Activated naive CD4-positive, alpha-beta T cell treated with anti-CD3 and anti-CD28 coated beads, Interleukin-2, amount 50 U/mL, for 72 hours (primary cell): ENCODE results near the gene FCHO2. TPM values are rescaled to one million over a fixed set of nuclear protein-coding genes. Genes with fewer than 3 reads are reported as not detected.
"Not testable (repeated sequence)": the region's sequence is repeated elsewhere in the genome, so short reads cannot be mapped to it uniquely, and the experiment has no call there.

Experiments
- ATAC-seq, 2 donors: fragments of 150-1000 bp; cut with Tn5 transposase; 2 replicates each; pipeline ENCODE4 v1.10.0; 2021; ENCODE audit warnings: mild to moderate bottlenecking in 2 of 2, moderate library complexity in 2 of 2
- DNase-seq, 2 donors: peaks; one replicate each; pipeline ENCODE4 v3.0.0; 2021 to 2022; ENCODE audit warnings: low spot score in 2 of 2
- H3K27ac Mint-ChIP-seq, 2 donors: one replicate each; pipeline ENCODE4 v1.8.0; 2022; ENCODE audit warnings: mild to moderate bottlenecking in 2 of 2, mixed read lengths in 2 of 2
- H3K36me3 Mint-ChIP-seq, 2 donors: one replicate each; pipeline ENCODE4 v1.8.0; 2022; ENCODE audit warnings: mixed read lengths in 2 of 2
- H3K9me3 Mint-ChIP-seq, 2 donors: one replicate each; pipeline ENCODE4 v1.8.0; 2022; ENCODE audit warnings: mixed read lengths in 2 of 2
- total RNA-seq, 2 donors: library from RNA; stranded (reverse); gene quantifications; one replicate each; pipeline ENCODE4 v1.2.3, GENCODE V29; 2022

The FCHO2 gene
- total RNA-seq, 2 donors from 2014 or later, result 0.39 to 1.5 TPM

DNA sequence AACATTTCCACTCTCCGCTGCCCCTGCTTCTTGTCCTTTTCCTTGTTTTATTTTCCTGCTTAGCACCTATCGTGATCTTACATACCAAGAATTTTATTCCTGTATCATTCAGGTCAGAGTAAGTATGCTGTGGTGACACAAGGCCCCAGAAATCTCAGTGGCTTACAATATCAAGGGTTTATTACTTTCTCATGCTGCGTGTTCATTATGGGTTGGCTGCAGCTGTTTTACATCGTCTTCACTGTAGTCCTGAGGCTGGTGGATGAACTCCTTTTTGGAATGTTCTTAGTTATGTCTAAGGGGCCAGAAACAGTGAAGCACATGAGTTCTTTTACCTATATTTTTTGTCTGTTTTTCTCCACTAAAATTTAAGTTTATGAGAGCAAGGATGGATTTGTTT is 51.2 kb downstream of the FCHO2 start:
- DNase-seq (no peak), ATAC-seq (no peak)
- Mint-ChIP-seq H3K36me3 (no peaks in the 10 kb centered on the region), H3K9me3 (no peaks in the 10 kb centered on the region), H3K27ac (no peak overlapping the region)

- Mint-ChIP-seq H3K27ac (no peak overlapping the region), H3K36me3 (no peaks in the 10 kb centered on the region), H3K9me3 (no peaks in the 10 kb centered on the region)
- ATAC-seq, result no peak
- DNase-seq, result no peak
These were observed 53.0 kb downstream of the FCHO2 start for GRCh38 chr5:73008831-73009230.

GRCh38 chr5:73011612-73012011 is 55.8 kb downstream of the FCHO2 start:
- DNase-seq, ATAC-seq, H3K9me3 Mint-ChIP-seq, H3K27ac Mint-ChIP-seq, H3K36me3 Mint-ChIP-seq: not testable (repeated sequence)

- Mint-ChIP-seq H3K36me3 (no peaks in the 10 kb centered on the region), H3K27ac (no peak overlapping the region), H3K9me3 (no peaks in the 10 kb centered on the region)
- no peak for DNase-seq
- no peak for ATAC-seq
These were observed 63.1 kb downstream of the FCHO2 start for GRCh38 chr5:73018892-73019291.

GRCh38 chr5:73019766-73020165 is 63.9 kb downstream of the FCHO2 start:
- no peak overlapping the region for H3K27ac Mint-ChIP-seq
- ATAC-seq (peak in 1 of 2 donors; percentile 78), DNase-seq (no peak)
- H3K36me3 Mint-ChIP-seq, result no peaks in the 10 kb centered on the region
- no peaks in the 10 kb centered on the region for H3K9me3 Mint-ChIP-seq

DNA sequence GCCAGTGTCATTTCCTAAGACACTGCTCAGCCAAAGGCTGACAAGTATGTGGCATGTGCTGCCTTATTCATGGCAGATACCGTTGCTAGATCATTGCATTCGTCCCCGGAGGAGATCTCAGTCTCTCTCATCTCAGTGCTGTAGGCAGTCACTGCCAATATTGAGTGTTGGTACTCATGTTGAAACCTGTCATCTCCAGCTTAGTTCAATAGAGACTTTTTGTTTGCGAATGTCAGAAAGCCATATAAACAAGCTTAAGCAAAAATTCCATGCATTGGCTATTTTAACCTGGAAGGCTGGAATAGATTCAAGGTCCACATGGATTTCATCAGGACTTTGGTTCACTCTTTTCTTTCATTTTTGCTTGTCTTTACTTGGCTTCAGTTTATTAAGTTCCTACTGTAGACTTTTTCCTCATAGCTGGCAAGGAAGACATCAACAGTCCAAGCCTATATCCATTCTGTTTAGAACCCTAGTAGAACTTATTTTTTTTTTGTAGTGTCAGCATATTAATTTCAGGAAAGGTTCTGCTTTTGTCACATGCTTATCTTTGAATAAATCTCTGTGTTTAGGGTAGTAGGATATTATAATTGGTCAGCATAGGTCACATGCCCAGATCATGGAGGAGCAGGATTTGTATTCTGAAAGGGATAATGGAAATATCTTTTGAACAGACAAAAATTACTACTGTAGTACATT is 66.8 kb downstream of the FCHO2 start:
- Mint-ChIP-seq H3K27ac (no peak overlapping the region), H3K36me3 (no peaks in the 10 kb centered on the region), H3K9me3 (no peaks in the 10 kb centered on the region)
- DNase-seq (no peak), ATAC-seq (no peak)

DNA sequence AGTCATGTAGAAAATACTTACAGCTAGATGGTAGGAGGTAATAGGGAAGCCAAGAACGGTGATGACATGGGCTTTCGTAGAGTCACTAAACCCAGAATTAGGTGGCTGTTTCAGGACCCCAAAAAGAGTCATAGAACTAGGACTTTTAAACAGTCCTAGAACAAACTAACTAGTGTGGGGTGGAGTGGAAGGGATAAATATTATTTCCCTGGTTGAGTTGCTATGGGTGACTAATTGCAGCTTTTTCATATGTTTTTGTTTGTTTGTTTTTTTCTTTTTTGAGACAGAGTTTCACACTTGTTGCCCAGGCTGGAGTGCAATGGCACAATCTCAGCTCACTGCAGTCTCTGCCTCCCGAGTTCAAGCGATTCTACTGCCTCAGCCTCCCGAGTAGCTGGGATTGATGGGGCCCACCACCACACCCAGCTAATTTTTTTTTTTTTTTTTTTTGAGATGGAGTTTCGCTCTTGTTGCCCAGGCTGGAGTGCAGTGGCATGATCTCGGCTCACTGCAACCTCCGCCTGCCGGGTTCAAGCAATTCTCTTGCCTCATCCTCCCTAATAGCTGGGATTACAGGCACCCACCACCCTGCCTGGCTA is 69.2 kb downstream of the FCHO2 start:
- H3K9me3 Mint-ChIP-seq, DNase-seq, H3K36me3 Mint-ChIP-seq, ATAC-seq, H3K27ac Mint-ChIP-seq: not testable (repeated sequence)

DNA sequence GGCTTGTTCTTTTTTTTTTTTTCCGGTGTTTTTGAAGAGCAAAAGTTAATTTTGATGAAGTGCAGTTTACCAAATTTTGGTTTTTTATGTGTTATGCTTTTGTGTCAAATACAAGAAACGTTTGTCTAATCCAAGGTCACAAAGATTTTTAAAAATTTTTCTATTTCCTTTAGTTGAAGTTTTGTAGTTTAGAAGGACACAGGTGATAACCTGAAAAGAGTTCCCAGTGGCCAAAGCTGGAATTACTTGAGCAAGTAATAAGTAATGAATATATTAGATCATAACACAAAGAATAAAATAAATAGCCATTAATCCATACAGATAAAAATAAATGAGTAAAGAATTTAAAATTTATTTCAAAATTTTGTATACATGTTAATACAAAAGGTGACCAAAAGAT is 71.5 kb downstream of the FCHO2 start:
- ATAC-seq (no peak), DNase-seq (no peak)
- Mint-ChIP-seq H3K9me3 (no peaks in the 10 kb centered on the region), H3K36me3 (no peaks in the 10 kb centered on the region), H3K27ac (no peak overlapping the region)

GRCh38 chr5:73027816-73028215 is 72.0 kb downstream of the FCHO2 start:
- no peaks in the 10 kb centered on the region for H3K36me3 Mint-ChIP-seq
- H3K27ac Mint-ChIP-seq, result no peak overlapping the region
- H3K9me3 Mint-ChIP-seq, result no peaks in the 10 kb centered on the region
- ATAC-seq (no peak), DNase-seq (no peak)

DNA sequence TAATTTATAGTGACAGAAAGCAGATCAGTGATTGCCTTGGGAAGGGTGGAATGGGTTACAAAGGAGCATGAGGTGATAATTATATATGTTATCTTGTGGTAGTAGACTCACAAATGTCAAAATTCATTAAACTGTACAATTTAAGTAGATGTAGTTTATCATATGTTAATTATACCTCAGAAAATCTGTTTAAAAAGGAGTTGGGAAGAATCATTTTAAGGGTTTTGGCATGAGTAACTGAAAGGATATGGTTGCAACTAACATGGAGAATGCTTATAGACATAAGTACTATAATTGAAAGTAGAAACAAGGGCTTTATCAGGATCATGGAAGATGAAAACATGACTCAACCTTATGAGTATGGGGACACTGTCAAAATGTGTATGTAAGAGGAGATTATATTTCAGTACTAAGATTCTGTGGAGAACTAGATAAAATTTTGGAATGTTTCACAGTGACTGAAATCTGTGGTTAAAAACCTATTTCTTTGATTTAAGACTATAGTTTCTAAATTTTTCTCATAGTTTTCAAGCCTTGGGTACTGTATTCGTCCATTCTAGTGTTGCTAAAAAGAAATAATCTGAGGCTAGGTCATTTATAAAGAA is 73.3 kb downstream of the FCHO2 start:
- ATAC-seq (no peak), DNase-seq (no peak)
- H3K27ac Mint-ChIP-seq, result no peak overlapping the region
- H3K36me3 Mint-ChIP-seq, result no peaks in the 10 kb centered on the region
- H3K9me3 Mint-ChIP-seq, result no peaks in the 10 kb centered on the region

GRCh38 chr5:73030531-73030930 is 74.7 kb downstream of the FCHO2 start:
- no peak for DNase-seq
- H3K36me3 Mint-ChIP-seq, result no peaks in the 10 kb centered on the region
- no peaks in the 10 kb centered on the region for H3K9me3 Mint-ChIP-seq
- no peak overlapping the region for H3K27ac Mint-ChIP-seq
- no peak for ATAC-seq

DNA sequence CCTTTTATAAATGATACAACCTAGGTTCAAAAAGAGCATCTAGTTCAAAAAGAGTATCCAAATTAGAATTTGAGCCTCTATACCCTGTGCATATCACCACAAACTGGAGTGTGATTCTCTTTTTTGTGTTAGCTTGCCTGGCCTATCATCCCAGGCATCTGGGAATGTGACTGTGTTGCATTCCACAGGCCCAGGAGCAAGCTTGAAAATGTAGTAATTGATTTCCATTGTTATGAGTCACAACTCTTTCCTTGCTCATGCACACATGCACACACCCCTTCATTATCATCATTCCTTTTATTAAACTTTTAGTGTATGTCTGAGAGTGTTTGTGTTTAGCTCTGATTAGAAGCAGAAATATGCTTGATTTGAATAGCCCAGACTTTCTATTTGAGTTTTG is 75.2 kb downstream of the FCHO2 start:
- ATAC-seq, result no peak
- Mint-ChIP-seq H3K36me3 (no peaks in the 10 kb centered on the region), H3K9me3 (no peaks in the 10 kb centered on the region), H3K27ac (no peak overlapping the region)
- DNase-seq, result no peak

- H3K9me3 Mint-ChIP-seq, result no peaks in the 10 kb centered on the region
- ATAC-seq (no peak), DNase-seq (no peak)
- no peaks in the 10 kb centered on the region for H3K36me3 Mint-ChIP-seq
- no peak overlapping the region for H3K27ac Mint-ChIP-seq
These were observed 76.0 kb downstream of the FCHO2 start for GRCh38 chr5:73031839-73032238.

DNA sequence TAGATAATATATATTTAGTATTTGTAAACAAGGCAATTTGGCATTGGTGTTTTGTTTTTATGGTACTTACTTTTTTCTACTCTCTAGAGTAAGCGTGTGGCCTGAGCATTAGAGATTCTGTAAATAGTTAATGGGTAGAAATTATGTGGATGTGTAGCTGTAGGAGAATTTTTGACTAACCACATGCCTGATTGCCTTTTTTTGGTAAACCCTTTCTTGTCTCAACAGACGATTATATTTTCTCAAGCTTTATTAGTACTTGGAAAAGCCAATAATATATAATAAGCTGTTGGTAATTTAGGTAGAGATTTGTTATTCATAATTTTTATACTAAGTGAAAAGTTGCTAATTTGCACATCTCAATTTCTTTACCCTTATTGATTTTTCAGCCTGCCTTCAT is 76.8 kb downstream of the FCHO2 start:
- no peaks in the 10 kb centered on the region for H3K36me3 Mint-ChIP-seq
- ATAC-seq (no peak), DNase-seq (no peak)
- no peaks in the 10 kb centered on the region for H3K9me3 Mint-ChIP-seq
- H3K27ac Mint-ChIP-seq, result no peak overlapping the region

DNA sequence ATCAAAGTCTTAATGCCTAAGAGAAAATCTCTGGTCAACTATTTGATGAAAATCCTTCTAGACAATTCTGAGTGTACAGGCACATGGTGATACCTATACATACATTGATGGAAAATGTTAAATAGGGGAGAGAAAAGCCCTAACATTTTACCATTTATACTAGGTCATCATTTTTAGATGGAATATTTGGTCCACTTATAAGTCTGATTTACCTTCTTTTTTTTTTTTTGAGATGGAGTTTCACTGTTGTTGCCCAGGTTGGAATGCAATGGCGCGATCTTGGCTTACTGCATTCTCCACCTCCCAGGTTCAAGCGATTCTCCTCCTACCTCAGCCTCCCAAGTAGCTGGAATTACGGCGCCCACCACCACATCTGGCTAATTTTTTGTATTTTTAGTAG is 81.7 kb downstream of the FCHO2 start:
- Mint-ChIP-seq H3K36me3 (no peaks in the 10 kb centered on the region), H3K27ac (no peak overlapping the region), H3K9me3 (no peaks in the 10 kb centered on the region)
- ATAC-seq, result no peak
- DNase-seq, result no peak

GRCh38 chr5:73039082-73039481 is 83.2 kb downstream of the FCHO2 start:
- no peak for ATAC-seq
- Mint-ChIP-seq H3K9me3 (no peaks in the 10 kb centered on the region), H3K36me3 (no peaks in the 10 kb centered on the region), H3K27ac (no peak overlapping the region)
- DNase-seq, result no peak

DNA sequence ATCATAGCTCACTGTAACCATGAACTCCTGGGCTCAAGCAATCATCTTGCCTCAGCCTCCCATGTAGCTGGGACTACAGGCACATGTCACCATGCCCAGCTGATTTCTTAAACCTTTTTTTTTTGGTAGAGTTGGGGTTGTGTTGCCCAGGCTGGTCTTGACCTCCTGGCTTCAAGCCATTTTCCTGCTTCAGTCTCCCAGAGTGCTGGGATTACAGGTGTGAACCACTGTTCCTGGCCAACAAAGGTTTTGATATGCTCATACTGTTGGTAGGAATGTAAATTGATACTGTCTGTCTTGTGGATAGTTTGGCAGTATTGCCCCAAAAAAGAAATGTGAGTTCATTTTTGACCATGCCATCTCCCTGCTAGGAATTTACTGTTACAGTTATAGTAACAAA is 87.2 kb downstream of the FCHO2 start:
- Mint-ChIP-seq H3K9me3 (no peaks in the 10 kb centered on the region), H3K36me3 (peaks cover 0 to 4% of the 10 kb centered on the region in 2 donors), H3K27ac (no peak overlapping the region)
- no peak for ATAC-seq
- DNase-seq, result no peak

- peaks cover 0 to 4% of the 10 kb centered on the region in 2 donors for H3K36me3 Mint-ChIP-seq
- ATAC-seq (no peak), DNase-seq (no peak)
These were observed 88.7 kb downstream of the FCHO2 start for GRCh38 chr5:73044546-73044945.

More at GRCh38 chr5:73044546-73044945, 88.7 kb downstream of the FCHO2 start:
- Mint-ChIP-seq H3K9me3 (no peaks in the 10 kb centered on the region), H3K27ac (no peak overlapping the region)
